ENCODE results near the gene ZBTB7C.

ZBTB7C gene

DNA sequence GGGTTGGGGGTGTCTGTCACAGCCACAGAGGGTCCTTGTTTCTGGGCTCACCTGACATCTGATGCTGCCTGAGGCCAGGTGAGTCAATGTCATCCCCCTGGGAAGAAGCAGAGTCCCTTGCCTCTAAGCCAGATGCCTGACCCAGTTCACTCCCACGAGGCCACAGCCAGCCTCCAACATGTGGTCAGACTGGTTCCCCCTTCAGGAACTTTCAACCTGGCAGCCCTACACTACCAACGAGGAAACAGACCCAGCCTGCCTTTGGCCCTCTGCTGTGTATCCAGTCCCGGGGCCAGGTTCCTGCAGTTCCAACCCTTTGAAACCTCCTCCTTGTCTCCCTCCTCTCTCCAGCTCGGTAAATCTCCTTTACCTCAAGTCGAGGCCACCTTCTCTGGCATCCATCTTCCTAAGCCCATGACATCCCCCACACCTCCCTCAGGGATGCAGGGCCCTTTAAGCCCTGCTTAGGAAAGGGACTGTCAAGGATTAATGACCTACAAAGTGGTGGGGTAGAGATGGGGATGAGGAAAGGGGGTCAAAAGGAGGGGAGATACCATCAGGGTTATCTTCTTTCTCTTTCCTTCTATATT is 429.5 kb downstream of the ZBTB7C start:
- Histone ChIP-seq H3K27me3 (ENCODE audit: control insufficient read depth in 1 of 2, insufficient read depth in 2 of 2, low read length in 2 of 2) (no peaks in the 10 kb centered on the region), H3K27ac (ENCODE audit: low read depth, low read length) (no peak overlapping the region), H3K4me3 (ENCODE audit: low read depth in 1 of 2, low read length in 2 of 2) (no peak overlapping the region), H3K4me1 (ENCODE audit: insufficient read depth, low read length) (no peaks in the 10 kb centered on the region), H3K9me3 (ENCODE audit: low read length) (no peaks in the 10 kb centered on the region), H3K9ac (ENCODE audit: low read length) (no peak overlapping the region), H3K36me3 (ENCODE audit: insufficient read depth, low read length) (no peaks in the 10 kb centered on the region)

DNA sequence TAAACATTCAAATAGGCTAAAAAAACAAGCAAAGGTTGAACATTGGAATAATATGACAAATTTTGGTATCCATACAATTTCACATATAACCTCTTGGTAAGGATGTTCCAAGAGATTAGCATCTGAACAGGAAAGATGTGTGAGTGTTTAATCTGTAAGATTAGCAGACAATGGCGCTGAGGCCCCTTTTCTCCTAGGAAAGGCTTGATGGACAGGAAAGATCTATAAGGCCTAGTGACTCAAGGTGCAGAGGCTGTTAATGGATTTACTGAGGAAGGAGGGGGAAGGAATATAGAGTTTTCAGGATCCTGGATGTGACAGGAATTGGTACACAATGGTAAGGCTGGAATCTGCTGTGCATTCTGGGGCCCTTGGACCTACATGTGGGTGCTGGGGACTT is 430.6 kb downstream of the ZBTB7C start:
- Histone ChIP-seq H3K36me3 (ENCODE audit: insufficient read depth, low read length) (no peaks in the 10 kb centered on the region), H3K4me1 (ENCODE audit: insufficient read depth, low read length) (no peaks in the 10 kb centered on the region), H3K27ac (ENCODE audit: low read depth, low read length) (no peak overlapping the region), H3K27me3 (ENCODE audit: control insufficient read depth in 1 of 2, insufficient read depth in 2 of 2, low read length in 2 of 2) (no peaks in the 10 kb centered on the region), H3K4me3 (ENCODE audit: low read depth in 1 of 2, low read length in 2 of 2) (no peak overlapping the region), H3K9me3 (ENCODE audit: low read length) (no peaks in the 10 kb centered on the region), H3K9ac (ENCODE audit: low read length) (no peak overlapping the region)

DNA sequence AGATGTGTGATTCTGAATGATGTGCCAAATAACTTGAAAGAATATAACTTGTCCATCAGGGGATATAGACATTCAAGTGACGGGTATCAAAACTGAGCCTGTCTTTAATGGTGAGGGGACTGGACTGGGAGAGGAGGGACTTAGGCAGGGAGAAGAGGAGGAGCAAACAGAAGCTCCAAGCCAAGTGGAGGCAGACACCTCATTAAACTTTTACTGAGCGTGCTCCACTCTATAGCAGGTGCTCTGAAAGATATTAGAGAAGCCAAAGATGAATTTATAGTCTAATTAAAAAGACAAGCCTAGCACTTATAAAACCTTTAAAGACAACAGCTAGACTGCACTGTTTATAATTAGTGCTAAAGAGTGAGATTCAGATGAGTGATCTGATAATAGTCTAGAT is 431.0 kb downstream of the ZBTB7C start:
- no peaks in the 10 kb centered on the region for H3K36me3 ChIP-seq (ENCODE audit: insufficient read depth, low read length)
- H3K4me3 ChIP-seq (ENCODE audit: low read depth in 1 of 2, low read length in 2 of 2): no peak overlapping the region
- no peak overlapping the region for H3K9ac ChIP-seq (ENCODE audit: low read length)
- H3K9me3 ChIP-seq (ENCODE audit: low read length): no peaks in the 10 kb centered on the region
- H3K27ac ChIP-seq (ENCODE audit: low read depth, low read length): no peak overlapping the region
- H3K27me3 ChIP-seq (ENCODE audit: control insufficient read depth in 1 of 2, insufficient read depth in 2 of 2, low read length in 2 of 2): no peaks in the 10 kb centered on the region
- H3K4me1 ChIP-seq (ENCODE audit: insufficient read depth, low read length): no peaks in the 10 kb centered on the region
